SU-DHL-6 (cell line): ENCODE data around the gene XKR8.

Experiments
- H2AFZ ChIP-seq: fragments of 200-600 bp; sonication (generic); 2 replicates; pipeline ENCODE4 v1.6.1; 2014; ENCODE audit warnings: low read depth, mild to moderate bottlenecking, moderate library complexity, mixed read lengths, antibody characterized with exemption, low read length; ENCODE audit not compliant: severe bottlenecking
- H3F3A ChIP-seq: fragments of 200-600 bp; shearing (Covaris generic); 2 replicates; pipeline ENCODE4 v1.6.0; 2016; ENCODE audit warnings: antibody characterized with exemption, mild to moderate bottlenecking; ENCODE audit not compliant: insufficient read depth
- H3K27ac ChIP-seq: fragments of 200-600 bp; sonication (generic); 2 replicates; pipeline ENCODE4 v1.5.1; 2016; ENCODE audit warnings: low read depth, mild to moderate bottlenecking, low read length, moderate library complexity, mixed read lengths
- H3K27me3 ChIP-seq: fragments of 200-600 bp; sonication (generic), shearing (Covaris generic); 2 replicates; pipeline ENCODE4 v1.6.0; 2014; ENCODE audit warnings: mild to moderate bottlenecking, low read length
- H3K36me3 ChIP-seq: fragments of 200-600 bp; sonication (generic); 2 replicates; pipeline ENCODE4 v1.6.1; 2014; ENCODE audit warnings: mild to moderate bottlenecking, low read length, mixed read lengths
- H3K4me2 ChIP-seq: fragments of 300-600, 200-600 bp; shearing (Covaris generic), sonication (generic); 2 replicates; pipeline ENCODE4 v1.6.0; 2014; ENCODE audit warnings: low read length, low read depth, mild to moderate bottlenecking; ENCODE audit not compliant: poor library complexity, severe bottlenecking
- H3K4me3 ChIP-seq: fragments of 200-600 bp; sonication (generic); 2 replicates; pipeline ENCODE4 v1.5.1; 2014; ENCODE audit warnings: antibody characterized with exemption, low read length, mild to moderate bottlenecking, mixed read lengths; ENCODE audit not compliant: insufficient read depth, poor library complexity, severe bottlenecking
- H3K79me2 ChIP-seq: fragments of 200-600 bp; sonication (generic); 2 replicates; pipeline ENCODE4 v1.6.1; 2014; ENCODE audit warnings: mild to moderate bottlenecking, low read length, moderate library complexity; ENCODE audit not compliant: insufficient read depth
- H3K9ac ChIP-seq: fragments of 200-600 bp; sonication (generic); 2 replicates; pipeline ENCODE4 v1.7.0; 2014; ENCODE audit warnings: mild to moderate bottlenecking, low read length
- H3K9me2 ChIP-seq: fragments of 200-600 bp; sonication (generic); replicated peaks from 2 replicates; pipeline ENCODE4 v1.6.1; 2014; ENCODE audit warnings: low read length; ENCODE audit not compliant: insufficient read depth
- H3K9me3 ChIP-seq: fragments of 200-600 bp; sonication (generic); 2 replicates; pipeline ENCODE4 v1.6.1; 2014; ENCODE audit warnings: low read length, mixed read lengths; ENCODE audit not compliant: insufficient read depth
- H4K20me1 ChIP-seq: fragments of 200-600 bp; sonication (generic); 2 replicates; pipeline ENCODE4 v1.6.1; 2014; ENCODE audit warnings: low read depth, mild to moderate bottlenecking, antibody characterized with exemption, low read length, moderate library complexity, mixed read lengths
- CTCF ChIP-seq: fragments of 200-600 bp; sonication (generic); IDR thresholded peaks from one replicate; pipeline ENCODE4 v1.5.1; 2017; ENCODE audit warnings: antibody characterized with exemption, mild to moderate bottlenecking, low read length, moderate library complexity; ENCODE audit not compliant: insufficient read depth, poor library complexity, severe bottlenecking
- EZH2phosphoT487 ChIP-seq: fragments of 200-600 bp; sonication (generic), shearing (Covaris generic); conservative IDR thresholded peaks from 2 replicates; pipeline ENCODE4 v1.6.1; 2018; ENCODE audit warnings: mild to moderate bottlenecking, antibody characterized with exemption, low read length, moderate library complexity, mixed read lengths

The XKR8 gene

GRCh38 chr1:27981145-27981544, 21.4 kb downstream of the XKR8 start:
- Histone ChIP-seq H4K20me1 (no peaks in the 10 kb centered on the region), H3K9me2 (no peaks in the 10 kb centered on the region), H3K9me3 (no peaks in the 10 kb centered on the region), H2AFZ (no peak overlapping the region), H3K4me3 (no peak overlapping the region), H3K36me3 (0 out of 2 replicates have a peak, but pooled peaks cover 3% of the 10 kb centered on the region), H3K27me3 (no peaks in the 10 kb centered on the region), H3K79me2 (no peaks in the 10 kb centered on the region), H3F3A (peaks cover 13% of the 10 kb centered on the region; the same call in 1 of the 2 replicates), H3K9ac (no peak overlapping the region), H3K4me2 (no peak overlapping the region), H3K27ac (no peak overlapping the region)
- no peak for TF ChIP-seq CTCF
- TF ChIP-seq EZH2phosphoT487: no peak

- peaks cover 45% of the 10 kb centered on the region for H3K36me3 ChIP-seq
These were observed 31.3 kb downstream of the XKR8 start for GRCh38 chr1:27990920-27991537.

GRCh38 chr1:27992276-27992675, 32.5 kb downstream of the XKR8 start:
- H3K4me3 ChIP-seq: no peak overlapping the region
- H2AFZ ChIP-seq: no peak overlapping the region
- TF ChIP-seq CTCF (no peak), EZH2phosphoT487 (no peak)
- H3K9me3 ChIP-seq: no peaks in the 10 kb centered on the region
- no peak overlapping the region for H3K9ac ChIP-seq
- no peaks in the 10 kb centered on the region for H4K20me1 ChIP-seq
- no peaks in the 10 kb centered on the region for H3K9me2 ChIP-seq
- no peaks in the 10 kb centered on the region for H3K79me2 ChIP-seq
- H3K36me3 ChIP-seq: peaks cover 49% of the 10 kb centered on the region
- H3F3A ChIP-seq: no peaks in the 10 kb centered on the region
- no peak overlapping the region for H3K4me2 ChIP-seq
- H3K27me3 ChIP-seq: no peaks in the 10 kb centered on the region
- no peak overlapping the region for H3K27ac ChIP-seq

More at GRCh38 chr1:27990920-27991537, 31.3 kb downstream of the XKR8 start:
- no peaks in the 10 kb centered on the region for H3K79me2 ChIP-seq
- no peaks in the 10 kb centered on the region for H3K9me2 ChIP-seq
- no peaks in the 10 kb centered on the region for H4K20me1 ChIP-seq
- no peaks in the 10 kb centered on the region for H3F3A ChIP-seq
- no peak overlapping the region for H3K27ac ChIP-seq
- no peak overlapping the region for H3K4me2 ChIP-seq
- no peaks in the 10 kb centered on the region for H3K9me3 ChIP-seq
- TF ChIP-seq EZH2phosphoT487 (no peak), CTCF (no peak)
- no peaks in the 10 kb centered on the region for H3K27me3 ChIP-seq
- H3K4me3 ChIP-seq: no peak overlapping the region
- H3K9ac ChIP-seq: no peak overlapping the region
- no peak overlapping the region for H2AFZ ChIP-seq
